Activated CD8-positive, alpha-beta T cell treated with anti-CD3 and anti-CD28 coated beads, Interleukin-2, amount 10 ng/mL, durations not matched to agents 7 days and 5 days (primary cell): ENCODE results near the gene MT1E. TPM values are rescaled to one million over a fixed set of nuclear protein-coding genes. Genes with fewer than 3 reads are reported as not detected.

Source experiments
- ATAC-seq: fragments of 150-1000 bp; cut with Tn5 transposase; one replicate; pipeline ENCODE4 v1.10.0; 2021; ENCODE audit warnings: moderate library complexity
- CTCF ChIA-PET: fragments of 350-600 bp; sonication (Branson Sonifier 250); formaldehyde crosslinking; loops from one replicate; lab custom pipeline; 2021; ENCODE audit warnings: antibody characterized with exemption; lab: Charles Lee
- POLR2A ChIA-PET: fragments of 350-600 bp; sonication (Branson Sonifier 250); formaldehyde crosslinking; loops from one replicate; lab custom pipeline; 2021; ENCODE audit warnings: antibody characterized with exemption; lab: Charles Lee
- DNase-seq: peaks from one replicate; pipeline ENCODE4 v3.0.0-alpha.2; 2020
- H3K27ac Mint-ChIP-seq: one replicate; pipeline ENCODE4 v1.8.0; 2021; ENCODE audit warnings: mild to moderate bottlenecking, mixed read lengths
- H3K27me3 Mint-ChIP-seq: one replicate; pipeline ENCODE4 v1.8.0; 2021; ENCODE audit warnings: low read depth, mixed read lengths
- H3K36me3 Mint-ChIP-seq: one replicate; pipeline ENCODE4 v1.8.0; 2021; ENCODE audit warnings: low read depth, mixed read lengths
- H3K4me1 Mint-ChIP-seq: one replicate; pipeline ENCODE4 v1.8.0; 2021; ENCODE audit warnings: low read depth, mixed read lengths
- H3K4me3 Mint-ChIP-seq: one replicate; pipeline ENCODE4 v1.8.0; 2021; ENCODE audit warnings: mild to moderate bottlenecking, mixed read lengths
- H3K9me3 Mint-ChIP-seq: one replicate; pipeline ENCODE4 v1.8.0; 2022; ENCODE audit warnings: mixed read lengths; ENCODE audit not compliant: insufficient read depth
- total RNA-seq, 2 experiments: library from RNA; stranded (reverse); gene quantifications; one replicate each; pipeline ENCODE4 v1.2.3, GENCODE V29; 2021

Gene MT1E
- total RNA-seq, 2 experiments from 2014 or later: 65.0 to 74.8 TPM

DNA sequence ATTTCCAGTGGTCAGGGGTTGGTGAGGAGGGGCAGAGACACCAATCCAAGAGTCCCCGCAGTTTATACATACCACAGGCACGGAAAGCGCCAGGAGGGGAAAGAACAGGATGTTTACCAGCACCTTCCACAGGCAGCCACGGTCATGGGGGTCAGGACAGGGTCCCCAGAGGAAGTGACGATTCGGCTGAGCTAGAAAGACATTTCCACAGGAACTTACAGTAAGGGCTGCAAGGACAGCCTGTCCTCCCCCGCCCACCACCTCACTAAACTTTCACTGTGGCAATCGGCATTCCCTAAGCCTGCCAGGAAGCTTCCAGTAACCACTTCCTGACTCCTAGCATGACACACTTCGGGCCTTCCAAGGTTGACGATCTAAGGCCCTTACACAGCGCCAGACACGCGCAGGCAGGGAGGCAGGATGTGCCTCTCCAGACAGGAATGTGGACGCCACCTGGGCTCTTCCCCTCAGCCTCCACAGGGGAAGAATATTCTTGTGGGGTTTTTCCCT is 18.4 kb upstream of the MT1E start:
- ChIA-PET CTCF (no interaction called here), POLR2A (interaction anchor here (0.9 to 2.8 kb wide), 5 partner anchors 11 to 95 kb away, joined by 3 to 13 read pairs (median 4); partner anchors contain the start of genes MT1E and MT1X)
- DNase-seq: peak; percentile 49
- Mint-ChIP-seq H3K4me1 (peaks cover 41% of the 10 kb centered on the region), H3K27me3 (peaks cover 1% of the 10 kb centered on the region), H3K9me3 (no peaks in the 10 kb centered on the region), H3K4me3 (peak overlapping the region; percentile 39), H3K36me3 (peaks cover 7% of the 10 kb centered on the region), H3K27ac (peak overlapping the region; percentile 87)
- no peak for ATAC-seq

DNA sequence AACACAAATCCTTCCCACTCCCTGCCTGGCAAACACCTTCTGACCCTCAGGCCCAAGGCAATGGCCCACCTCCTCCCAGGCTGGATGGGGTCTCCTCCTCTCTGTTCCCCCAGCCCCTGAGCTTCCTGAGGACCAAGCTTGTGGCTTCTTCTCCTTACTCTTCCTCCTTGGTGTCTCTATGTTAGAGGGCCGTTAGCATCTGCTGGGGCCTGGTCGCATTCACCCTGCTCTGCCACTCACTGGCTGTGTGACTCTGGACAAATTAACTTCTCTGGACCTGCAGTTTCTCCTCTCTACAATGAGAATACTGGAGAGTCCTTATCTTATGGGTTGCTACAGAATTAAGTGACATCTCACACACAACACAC is 17.9 kb upstream of the MT1E start:
- Mint-ChIP-seq H3K27ac (peak overlapping the region; percentile 87), H3K27me3 (no peaks in the 10 kb centered on the region), H3K9me3 (no peaks in the 10 kb centered on the region), H3K36me3 (peaks cover 7% of the 10 kb centered on the region), H3K4me1 (peaks cover 43% of the 10 kb centered on the region), H3K4me3 (peak overlapping the region; percentile 65)
- ChIA-PET CTCF (no interaction called here), POLR2A (interaction anchor here (0.9 to 2.8 kb wide), 6 partner anchors 10 to 101 kb away, joined by 3 to 13 read pairs (median 4); partner anchors contain the start of genes MT1E and MT1X)
- DNase-seq (no peak), ATAC-seq (no peak)

DNA sequence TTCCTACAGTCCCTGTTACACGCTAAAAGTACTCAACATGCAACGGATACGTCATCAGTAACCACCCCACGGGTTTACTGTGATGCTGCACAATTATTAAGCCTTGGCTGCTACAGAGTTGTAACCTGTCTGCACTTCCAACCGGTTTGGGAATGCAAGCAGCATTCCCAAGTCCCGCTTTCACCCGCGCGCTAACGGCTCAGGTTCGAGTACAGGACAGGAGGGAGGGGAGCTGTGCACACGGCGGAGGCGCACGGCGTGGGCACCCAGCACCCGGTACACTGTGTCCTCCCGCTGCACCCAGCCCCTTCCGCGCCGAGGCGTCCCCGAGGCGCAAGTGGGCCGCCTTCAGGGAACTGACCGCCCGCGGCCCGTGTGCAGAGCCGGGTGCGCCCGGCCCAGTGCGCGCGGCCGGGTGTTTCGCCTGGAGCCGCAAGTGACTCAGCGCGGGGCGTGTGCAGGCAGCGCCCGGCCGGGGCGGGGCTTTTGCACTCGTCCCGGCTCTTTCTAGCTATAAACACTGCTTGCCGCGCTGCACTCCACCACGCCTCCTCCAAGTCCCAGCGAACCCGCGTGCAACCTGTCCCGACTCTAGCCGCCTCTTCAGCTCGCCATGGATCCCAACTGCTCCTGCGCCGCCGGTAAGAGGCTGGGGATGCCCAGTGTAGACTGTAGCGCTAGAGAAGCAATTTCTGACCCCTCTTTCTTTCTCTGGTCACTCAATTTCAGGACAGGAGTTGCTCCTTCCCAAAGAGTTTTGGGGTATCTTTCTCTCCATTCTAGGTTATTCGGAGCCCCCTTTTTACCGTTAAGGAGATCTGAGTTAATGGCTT is 17.3 kb upstream of the MT1E start, which contains the start of gene MT2A:
Gene MT2A (plus strand): TSS at position 542 of the 833 bp plus-strand sequence. CDS start 72 bp downstream, at position 614.
- peak; percentile 94 for DNase-seq
- ChIA-PET CTCF (interaction anchor here (0.8 to 2.3 kb wide), 8 partner anchors 10 to 356 kb away, joined by 3 to 11 read pairs (median 4); partner anchors contain the start of gene MT1G), POLR2A (interaction anchor here (0.9 to 6.1 kb wide), 7 partner anchors 10 to 100 kb away, joined by 3 to 56 read pairs (median 4); partner anchors contain the start of genes MT1E, MT1F and MT1X)
- Mint-ChIP-seq H3K27me3 (no peaks in the 10 kb centered on the region), H3K9me3 (no peaks in the 10 kb centered on the region), H3K27ac (peak within 1 kb of the TSS; percentile 87), H3K36me3 (peaks cover 7% of the 10 kb centered on the region), H3K4me1 (peaks cover 43% of the 10 kb centered on the region), H3K4me3 (peak within 1 kb of the TSS; percentile 93)
- peak; percentile 90 for ATAC-seq

DNA sequence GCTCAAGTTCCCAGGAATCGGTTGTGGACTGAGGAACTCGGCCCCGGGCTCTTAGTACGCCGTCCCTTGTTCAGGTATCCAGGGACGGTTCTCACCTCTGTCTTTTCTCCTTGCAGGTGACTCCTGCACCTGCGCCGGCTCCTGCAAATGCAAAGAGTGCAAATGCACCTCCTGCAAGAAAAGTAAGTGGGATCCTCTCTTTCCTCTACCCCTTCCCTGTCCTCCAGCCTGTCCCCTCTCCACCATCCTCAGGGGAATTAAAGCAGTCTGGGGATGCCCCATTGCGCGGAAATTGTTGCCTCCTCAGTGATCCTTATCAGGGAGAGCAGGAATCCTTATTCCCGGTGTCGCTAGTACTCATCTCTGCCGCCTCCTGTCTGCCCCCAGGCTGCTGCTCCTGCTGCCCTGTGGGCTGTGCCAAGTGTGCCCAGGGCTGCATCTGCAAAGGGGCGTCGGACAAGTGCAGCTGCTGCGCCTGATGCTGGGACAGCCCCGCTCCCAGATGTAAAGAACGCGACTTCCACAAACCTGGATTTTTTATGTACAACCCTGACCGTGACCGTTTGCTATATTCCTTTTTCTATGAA is 16.6 kb upstream of the MT1E start:
- Mint-ChIP-seq H3K36me3 (peaks cover 7% of the 10 kb centered on the region), H3K27me3 (no peaks in the 10 kb centered on the region), H3K4me1 (peaks cover 43% of the 10 kb centered on the region), H3K9me3 (no peaks in the 10 kb centered on the region), H3K27ac (peak overlapping the region; percentile 85), H3K4me3 (peak overlapping the region; percentile 93)
- ChIA-PET CTCF (interaction anchor here (0.6 to 4.0 kb wide), 10 partner anchors 9 to 355 kb away, joined by 3 to 14 read pairs (median 4); partner anchors contain the start of genes MT1E and MT1G), POLR2A (interaction anchor here (1.0 to 6.1 kb wide), 8 partner anchors 9 to 381 kb away, joined by 4 to 56 read pairs (median 4); partner anchors contain the start of genes MT1E, MT1F, MT1G and MT1X)
- ATAC-seq (peak; percentile 4), DNase-seq (peak; percentile 32)

DNA sequence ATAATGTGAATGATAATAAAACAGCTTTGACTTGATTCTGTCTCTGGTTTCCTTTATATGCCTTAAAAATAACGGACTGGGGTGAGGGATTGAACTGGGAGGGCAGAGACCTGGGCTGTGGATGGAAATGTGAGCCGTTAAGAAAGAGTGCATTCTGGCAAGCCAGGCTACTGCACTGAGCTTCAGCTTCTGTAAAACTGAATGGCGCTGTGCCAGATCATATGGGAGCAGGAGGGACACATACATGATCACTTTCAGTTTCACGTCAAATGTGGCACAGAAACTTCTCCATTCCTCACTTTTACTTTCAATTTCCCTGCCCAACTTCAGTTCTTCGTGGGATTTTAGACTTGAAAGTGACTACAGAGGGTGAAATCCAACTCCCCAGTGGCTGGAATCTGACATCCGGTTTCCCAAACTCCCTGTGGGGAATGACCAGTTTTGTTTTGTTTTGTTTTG is 16.1 kb upstream of the MT1E start:
- CTCF ChIA-PET: interaction anchor here (0.6 to 4.0 kb wide), 5 partner anchors 9 to 92 kb away, joined by 3 to 14 read pairs (median 6); partner anchors contain the start of gene MT1E
- Mint-ChIP-seq H3K36me3 (peaks cover 7% of the 10 kb centered on the region), H3K4me1 (peaks cover 48% of the 10 kb centered on the region), H3K9me3 (no peaks in the 10 kb centered on the region), H3K4me3 (peak overlapping the region; percentile 93), H3K27ac (peak overlapping the region; percentile 85), H3K27me3 (no peaks in the 10 kb centered on the region)
- peak; percentile 86 for DNase-seq
- peak; percentile 57 for ATAC-seq
- POLR2A ChIA-PET: interaction anchor here (1.0 to 6.1 kb wide), 6 partner anchors 9 to 380 kb away, joined by 4 to 56 read pairs (median 9); partner anchors contain the start of genes MT1E, MT1F, MT1G and MT1X

DNA sequence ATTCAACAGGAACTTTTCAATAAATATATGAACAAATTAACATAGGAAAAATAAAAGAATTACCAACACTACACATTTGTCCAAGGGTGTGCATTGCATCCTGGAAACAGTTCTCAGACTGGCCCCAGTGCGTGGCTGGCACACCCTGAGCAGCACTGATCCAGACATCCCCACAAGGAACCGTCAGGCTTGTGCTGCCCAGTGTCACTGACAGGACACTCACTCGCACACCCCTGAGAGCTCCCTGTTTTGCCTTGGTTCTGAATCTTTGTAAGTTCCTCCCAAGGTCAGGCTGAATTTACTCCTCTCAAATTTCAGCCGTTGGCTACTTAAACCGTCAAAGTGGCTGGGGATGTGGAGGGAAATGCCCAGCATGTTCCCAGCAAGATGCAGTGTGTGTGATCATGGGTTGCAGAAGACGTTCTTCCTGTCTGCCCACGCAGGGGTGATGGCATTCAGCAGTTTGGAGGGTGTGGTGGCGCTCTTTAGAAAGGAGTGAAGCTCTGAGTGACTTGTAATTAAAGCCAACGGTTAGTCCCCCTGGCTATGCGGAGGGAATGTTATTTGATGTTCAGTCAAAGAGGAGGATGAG is 15.5 kb upstream of the MT1E start:
- H3K27ac Mint-ChIP-seq: peak overlapping the region; percentile 85
- no peaks in the 10 kb centered on the region for H3K27me3 Mint-ChIP-seq
- DNase-seq (peak; percentile 65), ATAC-seq (peak; percentile 11)
- peaks cover 54% of the 10 kb centered on the region for H3K4me1 Mint-ChIP-seq
- ChIA-PET POLR2A (interaction anchor here (1.0 to 6.1 kb wide), 6 partner anchors 9 to 379 kb away, joined by 3 to 56 read pairs (median 6); partner anchors contain the start of genes MT1E, MT1G, MT1X and NLRC5), CTCF (interaction anchor here (1.8 to 4.0 kb wide), 4 partner anchors 10 to 92 kb away, joined by 5 to 14 read pairs (median 11); partner anchors contain the start of gene MT1E)
- H3K4me3 Mint-ChIP-seq: peak overlapping the region; percentile 93
- no peaks in the 10 kb centered on the region for H3K9me3 Mint-ChIP-seq
- peaks cover 7% of the 10 kb centered on the region for H3K36me3 Mint-ChIP-seq

DNA sequence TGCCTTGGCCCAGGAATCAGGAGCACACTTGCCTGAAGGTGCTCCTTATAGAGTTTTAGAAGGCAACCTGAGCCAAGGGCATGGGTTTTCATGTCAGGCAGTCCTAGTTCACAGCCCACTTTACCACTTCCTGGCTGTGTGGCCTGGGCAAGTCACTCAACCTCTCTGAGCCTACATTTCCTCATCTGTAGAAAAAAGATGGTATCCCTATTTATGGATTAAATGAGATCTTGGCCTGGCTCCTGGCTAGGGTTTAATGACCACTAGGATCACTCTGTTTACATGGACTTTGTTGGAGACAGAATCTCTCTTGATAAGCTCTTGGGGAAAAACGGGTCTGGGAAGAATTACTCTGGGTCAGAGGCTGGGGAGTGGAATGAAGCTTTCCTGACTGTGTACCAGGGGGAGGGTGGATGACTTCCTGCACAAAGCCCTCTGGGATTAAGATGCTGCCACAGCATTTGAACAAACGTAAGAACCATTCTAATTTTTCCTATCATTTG is 14.9 kb upstream of the MT1E start:
- H3K36me3 Mint-ChIP-seq: peaks cover 7% of the 10 kb centered on the region
- ATAC-seq: no peak
- H3K4me3 Mint-ChIP-seq: peak overlapping the region; percentile 93
- DNase-seq: peak; percentile 59
- CTCF ChIA-PET: interaction anchor here (1.7 to 4.0 kb wide), 5 partner anchors 10 to 91 kb away, joined by 5 to 14 read pairs (median 7); partner anchors contain the start of gene MT1E
- POLR2A ChIA-PET: interaction anchor here (1.0 to 6.1 kb wide), 5 partner anchors 10 to 320 kb away, joined by 3 to 56 read pairs (median 5); partner anchors contain the start of genes MT1E, MT1F and MT1X
- H3K9me3 Mint-ChIP-seq: no peaks in the 10 kb centered on the region
- no peaks in the 10 kb centered on the region for H3K27me3 Mint-ChIP-seq
- peaks cover 60% of the 10 kb centered on the region for H3K4me1 Mint-ChIP-seq
- H3K27ac Mint-ChIP-seq: peak overlapping the region; percentile 85

DNA sequence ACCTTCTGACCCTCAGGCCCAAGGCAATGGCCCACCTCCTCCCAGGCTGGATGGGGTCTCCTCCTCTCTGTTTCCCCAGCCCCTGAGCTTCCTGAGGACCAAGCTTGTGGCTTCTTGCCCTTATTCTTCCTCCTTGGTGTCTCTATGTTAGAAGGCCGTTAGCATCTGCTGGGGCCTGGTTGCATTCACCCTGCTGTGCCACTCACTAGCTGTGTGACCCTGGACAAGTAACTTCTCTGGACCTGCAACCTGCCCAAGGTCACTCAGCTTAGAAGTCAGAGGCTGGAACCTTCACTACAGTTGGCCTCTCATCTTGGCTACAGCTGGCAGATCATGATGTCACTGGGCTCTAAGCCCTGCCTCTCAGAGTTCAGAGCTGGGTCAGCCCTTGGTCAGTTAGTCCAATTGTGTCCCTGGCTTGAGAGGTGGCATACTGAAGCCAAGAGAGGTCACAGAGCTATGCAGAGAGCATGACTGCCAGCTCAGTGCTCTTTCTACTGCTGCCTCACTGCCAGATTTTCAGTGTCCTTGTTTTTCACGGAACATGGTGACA is 14.2 kb upstream of the MT1E start:
- ChIA-PET CTCF (interaction anchor here (0.8 to 4.0 kb wide), 4 partner anchors 13 to 91 kb away, joined by 3 to 14 read pairs (median 10); partner anchors contain the start of gene MT1E), POLR2A (interaction anchor here (1.0 to 6.1 kb wide), 5 partner anchors 10 to 320 kb away, joined by 3 to 56 read pairs (median 5); partner anchors contain the start of genes MT1E, MT1F and MT1X)
- Mint-ChIP-seq H3K9me3 (no peaks in the 10 kb centered on the region), H3K36me3 (peaks cover 7% of the 10 kb centered on the region), H3K27me3 (no peaks in the 10 kb centered on the region), H3K4me1 (peaks cover 59% of the 10 kb centered on the region), H3K27ac (peak overlapping the region; percentile 85), H3K4me3 (peak overlapping the region; percentile 93)
- ATAC-seq (no peak), DNase-seq (no peak)

DNA sequence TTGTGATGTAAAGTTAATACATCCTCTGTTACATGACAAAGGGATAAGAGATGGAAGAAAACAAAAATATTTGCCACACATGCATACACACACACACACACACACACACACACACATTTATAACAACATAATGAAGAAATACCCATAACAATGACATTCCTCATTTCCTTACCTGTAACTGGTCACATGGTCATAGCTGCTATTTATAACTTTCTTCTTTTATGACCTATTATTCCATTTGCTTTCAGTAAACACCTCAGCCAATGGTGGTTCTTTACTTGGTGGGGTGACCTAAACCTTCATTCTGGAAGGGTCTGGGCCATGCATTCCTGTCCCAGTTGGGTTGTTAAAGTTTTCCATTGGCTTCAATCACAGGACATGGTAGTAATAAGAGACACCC is 11.9 kb upstream of the MT1E start:
- ChIA-PET CTCF (interaction anchor here (0.7 to 3.4 kb wide), 4 partner anchors 10 to 88 kb away, joined by 3 to 12 read pairs (median 4); no protein-coding TSS in a partner anchor), POLR2A (interaction anchor here (1.2 to 6.1 kb wide), 2 partner anchors 11 to 62 kb away, joined by 3 to 56 read pairs; partner anchors contain the start of gene MT1E)
- H3K27me3 Mint-ChIP-seq: peaks cover 6% of the 10 kb centered on the region
- no peaks in the 10 kb centered on the region for H3K9me3 Mint-ChIP-seq
- DNase-seq (no peak), ATAC-seq (no peak)
- H3K36me3 Mint-ChIP-seq: peaks cover 7% of the 10 kb centered on the region
- no peak overlapping the region for H3K27ac Mint-ChIP-seq
- H3K4me3 Mint-ChIP-seq: no peak overlapping the region
- peaks cover 61% of the 10 kb centered on the region for H3K4me1 Mint-ChIP-seq

DNA sequence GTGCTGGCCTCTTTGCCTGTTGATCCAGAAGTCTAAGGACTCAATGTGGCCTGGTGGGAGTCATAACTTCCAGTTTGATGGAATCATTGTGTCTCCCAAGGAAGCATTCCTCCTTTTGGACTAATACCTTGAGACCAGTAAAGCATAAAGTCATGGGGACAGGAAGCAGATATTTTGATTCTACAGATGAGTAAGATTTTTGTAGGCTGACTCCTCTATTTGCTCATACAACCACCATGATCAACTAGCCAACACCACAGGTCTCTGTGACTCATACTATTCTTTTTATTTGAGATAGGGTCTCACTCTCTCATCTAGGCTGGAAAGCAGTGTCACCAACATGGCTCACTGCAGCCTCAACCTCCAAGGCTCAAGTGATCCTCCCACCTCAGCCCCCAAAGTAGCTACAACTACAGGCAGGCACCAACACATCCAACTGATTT is 11.0 kb upstream of the MT1E start:
- ATAC-seq (no peak), DNase-seq (no peak)
- ChIA-PET POLR2A (interaction anchor here (1.0 to 1.2 kb wide), 2 partner anchors 23 to 61 kb away, joined by 3 read pairs; no protein-coding TSS in a partner anchor), CTCF (no interaction called here)
- H3K27ac Mint-ChIP-seq: peak overlapping the region; percentile 7
- H3K4me3 Mint-ChIP-seq: no peak overlapping the region
- H3K4me1 Mint-ChIP-seq: peaks cover 63% of the 10 kb centered on the region
- peaks cover 10% of the 10 kb centered on the region for H3K27me3 Mint-ChIP-seq
- no peaks in the 10 kb centered on the region for H3K9me3 Mint-ChIP-seq
- H3K36me3 Mint-ChIP-seq: no peaks in the 10 kb centered on the region
